ENCODE results near the gene SGO2.

Gene SGO2, protein sequence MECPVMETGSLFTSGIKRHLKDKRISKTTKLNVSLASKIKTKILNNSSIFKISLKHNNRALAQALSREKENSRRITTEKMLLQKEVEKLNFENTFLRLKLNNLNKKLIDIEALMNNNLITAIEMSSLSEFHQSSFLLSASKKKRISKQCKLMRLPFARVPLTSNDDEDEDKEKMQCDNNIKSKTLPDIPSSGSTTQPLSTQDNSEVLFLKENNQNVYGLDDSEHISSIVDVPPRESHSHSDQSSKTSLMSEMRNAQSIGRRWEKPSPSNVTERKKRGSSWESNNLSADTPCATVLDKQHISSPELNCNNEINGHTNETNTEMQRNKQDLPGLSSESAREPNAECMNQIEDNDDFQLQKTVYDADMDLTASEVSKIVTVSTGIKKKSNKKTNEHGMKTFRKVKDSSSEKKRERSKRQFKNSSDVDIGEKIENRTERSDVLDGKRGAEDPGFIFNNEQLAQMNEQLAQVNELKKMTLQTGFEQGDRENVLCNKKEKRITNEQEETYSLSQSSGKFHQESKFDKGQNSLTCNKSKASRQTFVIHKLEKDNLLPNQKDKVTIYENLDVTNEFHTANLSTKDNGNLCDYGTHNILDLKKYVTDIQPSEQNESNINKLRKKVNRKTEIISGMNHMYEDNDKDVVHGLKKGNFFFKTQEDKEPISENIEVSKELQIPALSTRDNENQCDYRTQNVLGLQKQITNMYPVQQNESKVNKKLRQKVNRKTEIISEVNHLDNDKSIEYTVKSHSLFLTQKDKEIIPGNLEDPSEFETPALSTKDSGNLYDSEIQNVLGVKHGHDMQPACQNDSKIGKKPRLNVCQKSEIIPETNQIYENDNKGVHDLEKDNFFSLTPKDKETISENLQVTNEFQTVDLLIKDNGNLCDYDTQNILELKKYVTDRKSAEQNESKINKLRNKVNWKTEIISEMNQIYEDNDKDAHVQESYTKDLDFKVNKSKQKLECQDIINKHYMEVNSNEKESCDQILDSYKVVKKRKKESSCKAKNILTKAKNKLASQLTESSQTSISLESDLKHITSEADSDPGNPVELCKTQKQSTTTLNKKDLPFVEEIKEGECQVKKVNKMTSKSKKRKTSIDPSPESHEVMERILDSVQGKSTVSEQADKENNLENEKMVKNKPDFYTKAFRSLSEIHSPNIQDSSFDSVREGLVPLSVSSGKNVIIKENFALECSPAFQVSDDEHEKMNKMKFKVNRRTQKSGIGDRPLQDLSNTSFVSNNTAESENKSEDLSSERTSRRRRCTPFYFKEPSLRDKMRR

GRCh38 chr2:200525882-200526651 is at the start of gene SGO2:
SGO2 (plus strand) TSS chr2:200526207; CDS start chr2:200532976, 6,769 bp downstream.
- DNase-seq, result peak; percentile 92 to 95

DNA sequence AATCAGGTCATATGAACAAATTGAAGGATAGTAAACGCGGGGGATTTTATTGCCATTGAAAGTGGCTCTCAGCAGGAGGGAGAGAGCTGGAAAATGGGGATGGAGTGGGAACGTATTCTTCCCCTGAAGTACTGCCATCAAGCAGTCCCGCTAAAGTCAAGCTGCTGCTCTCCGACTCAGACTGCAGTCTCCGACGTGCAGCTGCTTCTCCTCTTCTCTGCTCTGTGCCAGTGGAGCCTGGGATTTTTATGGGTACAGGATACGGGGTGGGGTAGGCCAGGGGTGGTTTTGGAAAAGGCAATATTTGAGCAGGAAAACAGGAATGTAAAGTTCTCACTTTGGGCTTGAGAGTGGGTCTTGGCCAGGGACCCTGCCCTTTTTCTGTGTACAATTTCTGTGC is 49.2 kb upstream of the SGO2 start:
- DNase-seq, result no peak

GRCh38 chr2:200477667-200478131 is 48.3 kb upstream of the SGO2 start:
- no peak for DNase-seq

GRCh38 chr2:200479692-200480265 is 46.2 kb upstream of the SGO2 start:
- DNase-seq, result no peak

- DNase-seq, result no peak
These were observed 43.8 kb upstream of the SGO2 start for GRCh38 chr2:200482194-200482593.

DNA sequence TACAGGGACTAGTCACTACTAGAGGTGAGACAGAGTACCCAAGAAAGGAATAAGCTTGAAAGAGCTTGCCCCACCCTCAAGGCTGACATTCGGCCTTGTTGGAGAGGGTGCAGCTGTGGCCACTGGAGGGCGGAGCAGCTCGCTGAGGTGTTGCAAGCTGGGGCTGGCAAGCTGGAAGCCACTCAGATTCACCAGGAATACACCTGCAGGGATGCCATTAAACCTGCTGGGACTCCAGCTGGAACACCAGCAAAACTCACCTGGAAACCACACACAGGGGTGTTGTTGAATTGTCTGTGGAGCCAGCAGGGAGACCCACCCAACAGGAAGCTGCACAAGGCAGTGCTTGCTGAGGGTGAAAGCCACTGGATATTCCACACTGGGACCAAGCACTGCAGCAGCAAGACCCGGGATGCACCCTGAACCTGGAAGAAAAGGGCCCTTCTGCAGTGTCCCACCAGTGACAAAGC is 42.2 kb upstream of the SGO2 start:
- DNase-seq, result peak; percentile 75 to 90

- no peak for DNase-seq
These were observed 41.1 kb upstream of the SGO2 start for GRCh38 chr2:200484934-200485333.

GRCh38 chr2:200486529-200486928 is 39.5 kb upstream of the SGO2 start:
- DNase-seq, result no peak

GRCh38 chr2:200488169-200488568 is 37.8 kb upstream of the SGO2 start:
- DNase-seq, result no peak

GRCh38 chr2:200490001-200490400 is 36.0 kb upstream of the SGO2 start:
- no peak for DNase-seq

GRCh38 chr2:200492656-200493055 is 33.4 kb upstream of the SGO2 start:
- no peak for DNase-seq

DNA sequence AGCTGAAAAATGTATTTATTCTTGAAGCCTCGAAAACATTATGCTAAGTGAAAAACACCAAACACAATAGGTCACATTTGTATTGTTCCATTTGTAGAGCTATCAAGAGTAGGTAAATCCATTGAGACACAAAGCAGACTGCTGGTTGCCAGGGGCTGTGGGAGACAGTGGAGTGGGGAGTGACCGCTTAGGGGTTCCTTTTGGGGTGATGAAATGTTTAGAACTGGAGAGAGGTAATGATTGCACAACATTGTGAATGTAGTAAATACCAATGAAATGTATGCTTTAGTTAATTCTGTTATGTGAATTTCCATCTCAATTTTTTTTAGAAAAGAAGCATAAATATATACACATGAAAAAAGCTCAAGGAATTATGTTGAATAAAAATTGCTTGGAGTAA is 32.0 kb upstream of the SGO2 start:
- DNase-seq, result no peak

DNA sequence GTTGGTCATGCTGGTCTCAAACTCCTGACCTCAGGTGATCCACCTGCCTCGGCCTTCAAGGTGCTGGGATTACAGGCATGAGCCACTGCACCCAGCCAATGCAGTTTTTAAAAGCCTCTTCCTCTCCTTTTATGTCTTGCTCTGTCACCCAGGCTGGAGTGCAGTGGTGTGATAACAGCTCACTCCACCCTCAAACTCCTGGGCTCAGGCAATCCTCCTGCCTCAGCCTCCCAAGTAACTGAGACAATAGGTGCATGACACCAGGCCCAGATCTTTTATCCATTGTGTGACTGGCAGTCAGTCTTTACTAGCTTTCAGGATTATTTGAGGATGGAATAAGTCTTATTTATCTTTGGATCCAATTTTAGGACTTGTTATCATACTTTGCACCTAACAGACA is 29.3 kb upstream of the SGO2 start:
- no peak for DNase-seq

- DNase-seq, result no peak
These were observed 27.4 kb upstream of the SGO2 start for GRCh38 chr2:200498402-200499162.

DNA sequence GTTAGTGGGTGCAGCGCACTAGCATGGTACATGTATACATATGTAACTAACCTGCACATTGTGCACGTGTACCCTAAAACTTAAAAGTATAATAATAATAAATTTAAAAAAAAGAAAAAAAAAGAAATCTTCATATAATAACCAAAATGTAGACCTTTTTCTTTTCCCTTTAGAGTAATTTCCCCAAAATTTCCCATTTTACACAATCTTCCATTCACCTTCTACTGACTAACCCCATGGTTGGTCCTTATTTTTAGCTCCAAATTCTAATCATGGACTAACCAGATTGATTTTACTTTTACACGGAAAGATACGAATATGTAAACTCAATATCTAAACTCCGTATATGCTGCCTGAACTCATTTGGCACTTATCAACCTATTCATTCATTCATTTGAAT is 23.8 kb upstream of the SGO2 start:
- no peak for DNase-seq

GRCh38 chr2:200506679-200507078 is 19.3 kb upstream of the SGO2 start:
- DNase-seq, result no peak

DNA sequence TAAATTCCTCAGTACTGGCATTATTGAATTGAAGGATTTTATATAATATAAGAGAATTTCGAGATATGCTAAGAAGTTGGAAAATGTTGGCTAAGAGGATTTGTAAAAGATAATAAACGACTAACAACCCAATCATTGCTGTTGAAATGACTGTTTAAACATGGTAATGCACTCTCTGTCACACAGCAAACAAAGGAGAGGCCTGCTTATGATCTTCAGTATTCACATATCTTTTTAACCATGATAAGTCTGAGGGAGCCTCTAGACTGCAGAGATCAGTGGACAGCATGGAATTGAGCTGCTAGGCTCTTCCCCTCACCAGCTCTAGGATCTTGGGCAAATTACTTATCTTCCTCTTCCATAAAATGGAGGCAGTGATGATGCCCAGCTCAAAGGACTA is 18.8 kb upstream of the SGO2 start:
- peak in 1 of 2 experiments; percentile 2 for DNase-seq

GRCh38 chr2:200509235-200509611 is 16.8 kb upstream of the SGO2 start:
- DNase-seq, result no peak

- peak; percentile 80 to 86 for DNase-seq
These were observed 16.2 kb upstream of the SGO2 start, which contains the start of gene KCTD18 for GRCh38 chr2:200509612-200510433. KCTD18 (minus strand) TSS chr2:200510068; CDS start chr2:200507016, 3,052 bp downstream.

- DNase-seq, result no peak
These were observed 10.9 kb upstream of the SGO2 start for GRCh38 chr2:200515155-200515554.

All from NCI-H2081 (cell line).